Fibroblast of lung (primary cell): Measurements from ENCODE around the gene STX4. TPM values are rescaled to one million over a fixed set of nuclear protein-coding genes. Genes with fewer than 3 reads are reported as not detected.

Source experiments
- DNase-seq, 2 donors: peaks; one replicate each; pipeline versions ENCODE4 v3.0.0 to v3.0.0-alpha.2; 2010; ENCODE audit warnings: low read depth in 2 of 2
- H2AFZ ChIP-seq: 2 replicates; pipeline ENCODE4 v1.5.1; 2012; ENCODE audit warnings: low read length, control low read depth, inconsistent platforms
- H3K27ac ChIP-seq: 2 replicates; pipeline ENCODE4 v1.5.1; 2011; ENCODE audit warnings: low read length, control low read depth; ENCODE audit not compliant: insufficient read depth
- H3K27me3 ChIP-seq: 2 replicates; pipeline ENCODE4 v1.5.1; 2011; ENCODE audit warnings: mild to moderate bottlenecking, low read length; ENCODE audit not compliant: control insufficient read depth, insufficient read depth
- H3K36me3 ChIP-seq: 2 replicates; pipeline ENCODE4 v1.5.1; 2011; ENCODE audit warnings: low read length; ENCODE audit not compliant: control insufficient read depth, insufficient read depth
- H3K4me1 ChIP-seq: 2 replicates; pipeline ENCODE4 v1.5.1; 2011; ENCODE audit warnings: low read length; ENCODE audit not compliant: control insufficient read depth, insufficient read depth; ENCODE audit errors: extremely low read depth
- H3K4me2 ChIP-seq: 2 replicates; pipeline ENCODE4 v1.5.1; 2011; ENCODE audit warnings: low read length, control low read depth; ENCODE audit not compliant: insufficient read depth; ENCODE audit errors: extremely low read depth
- H3K4me3 ChIP-seq, 4 experiments: fragments of 200-600 bp in 1 of 4; sonication (generic) in 1 of 4; replicated peaks in 1 of 4; 2 replicates each; pipeline ENCODE4 v1.5.1; 2011 to 2016; ENCODE audit warnings: low read length in 4 of 4, low read depth in 3 of 4, mild to moderate bottlenecking in 3 of 4, control low read depth in 2 of 4, inconsistent platforms in 1 of 4, mixed read lengths in 1 of 4; ENCODE audit not compliant: insufficient read depth in 1 of 4; ENCODE audit errors: control extremely low read depth in 1 of 4
- H3K79me2 ChIP-seq: 2 replicates; pipeline ENCODE4 v1.5.1; 2012; ENCODE audit warnings: mild to moderate bottlenecking, low read length, inconsistent platforms; ENCODE audit not compliant: control insufficient read depth, insufficient read depth
- H3K9ac ChIP-seq: 2 replicates; pipeline ENCODE4 v1.5.1; 2011; ENCODE audit warnings: mild to moderate bottlenecking, low read length, control low read depth; ENCODE audit not compliant: insufficient read depth
- H3K9me3 ChIP-seq: 2 replicates; pipeline ENCODE4 v1.5.1; 2012; ENCODE audit warnings: low read depth, low read length; ENCODE audit not compliant: control insufficient read depth, insufficient read depth
- H4K20me1 ChIP-seq: 2 replicates; pipeline ENCODE4 v1.5.1; 2011; ENCODE audit warnings: low read length; ENCODE audit not compliant: control insufficient read depth, insufficient read depth; ENCODE audit errors: extremely low read depth
- EZH2 ChIP-seq: IDR thresholded peaks from 2 replicates; pipeline ENCODE4 v1.5.1; 2012; ENCODE audit warnings: low read length, control low read depth, mild to moderate bottlenecking; ENCODE audit errors: missing control alignments
- polyA plus RNA-seq, 2 donors: library from polyadenylated mRNA; depleted of rRNA in 1 of 2; stranded (reverse) in 1 of 2; unstranded in 1 of 2; fragments of >200 nt; gene quantifications; 2 replicates each; pipeline ENCODE4 v1.2.1, GENCODE V29; 2011 to 2012; ENCODE audit warnings: missing spikeins in 1 of 2
- total RNA-seq: library from RNA; depleted of rRNA; stranded (reverse); fragments of >200 nt; gene quantifications from 2 replicates; pipeline ENCODE4 v1.2.1, GENCODE V29; 2014
- TF ChIP-seq, protein P1 (sequence below), 2 donors: IDR thresholded peaks in 1 of 2; conservative IDR thresholded peaks in 1 of 2; 1 replicate in 1 of 2; 2 replicates in 1 of 2; pipeline ENCODE4 v1.5.1; 2011 to 2012; ENCODE audit warnings: low read length in 2 of 2, control low read depth in 1 of 2, inconsistent platforms in 1 of 2, low read depth in 1 of 2, mild to moderate bottlenecking in 1 of 2

Gene STX4
- total and polyA plus RNA-seq, 2 donors (not counting 1 experiment from before 2014, with no cell fraction given) = 37.5 to 42.8 TPM

DNA sequence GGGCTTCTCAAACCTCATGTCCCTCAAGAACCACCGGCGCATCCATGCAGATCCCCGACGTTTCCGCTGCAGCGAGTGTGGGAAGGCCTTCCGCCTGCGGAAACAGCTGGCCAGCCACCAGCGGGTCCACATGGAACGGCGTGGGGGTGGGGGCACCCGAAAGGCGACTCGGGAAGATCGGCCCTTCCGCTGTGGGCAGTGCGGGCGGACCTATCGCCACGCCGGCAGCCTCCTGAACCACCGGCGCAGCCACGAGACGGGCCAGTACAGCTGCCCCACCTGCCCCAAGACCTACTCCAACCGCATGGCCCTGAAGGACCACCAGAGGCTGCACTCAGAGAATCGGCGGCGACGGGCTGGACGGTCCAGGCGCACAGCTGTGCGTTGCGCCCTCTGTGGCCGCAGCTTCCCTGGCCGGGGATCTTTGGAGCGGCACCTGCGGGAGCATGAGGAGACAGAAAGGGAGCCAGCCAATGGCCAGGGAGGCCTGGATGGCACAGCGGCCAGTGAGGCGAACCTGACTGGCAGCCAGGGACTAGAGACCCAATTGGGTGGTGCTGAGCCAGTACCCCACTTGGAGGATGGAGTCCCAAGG, 46.8 kb downstream of the STX4 start:
- Histone ChIP-seq H2AFZ (no peak overlapping the region), H3K27ac (no peak overlapping the region), H3K9ac (no peak overlapping the region), H3K79me2 (peaks cover 34% of the 10 kb centered on the region), H3K9me3 (no peaks in the 10 kb centered on the region), H4K20me1 (no peaks in the 10 kb centered on the region), H3K4me2 (no peak overlapping the region), H3K4me3 (no peak overlapping the region), H3K27me3 (no peaks in the 10 kb centered on the region), H3K4me1 (no peaks in the 10 kb centered on the region), H3K36me3 (peaks cover 43% of the 10 kb centered on the region)
- no peak for DNase-seq
- TF ChIP-seq, protein P1, sequence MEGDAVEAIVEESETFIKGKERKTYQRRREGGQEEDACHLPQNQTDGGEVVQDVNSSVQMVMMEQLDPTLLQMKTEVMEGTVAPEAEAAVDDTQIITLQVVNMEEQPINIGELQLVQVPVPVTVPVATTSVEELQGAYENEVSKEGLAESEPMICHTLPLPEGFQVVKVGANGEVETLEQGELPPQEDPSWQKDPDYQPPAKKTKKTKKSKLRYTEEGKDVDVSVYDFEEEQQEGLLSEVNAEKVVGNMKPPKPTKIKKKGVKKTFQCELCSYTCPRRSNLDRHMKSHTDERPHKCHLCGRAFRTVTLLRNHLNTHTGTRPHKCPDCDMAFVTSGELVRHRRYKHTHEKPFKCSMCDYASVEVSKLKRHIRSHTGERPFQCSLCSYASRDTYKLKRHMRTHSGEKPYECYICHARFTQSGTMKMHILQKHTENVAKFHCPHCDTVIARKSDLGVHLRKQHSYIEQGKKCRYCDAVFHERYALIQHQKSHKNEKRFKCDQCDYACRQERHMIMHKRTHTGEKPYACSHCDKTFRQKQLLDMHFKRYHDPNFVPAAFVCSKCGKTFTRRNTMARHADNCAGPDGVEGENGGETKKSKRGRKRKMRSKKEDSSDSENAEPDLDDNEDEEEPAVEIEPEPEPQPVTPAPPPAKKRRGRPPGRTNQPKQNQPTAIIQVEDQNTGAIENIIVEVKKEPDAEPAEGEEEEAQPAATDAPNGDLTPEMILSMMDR (conservative IDR thresholded peaks at IDR 0.05 in 1 of 2, IDR thresholded peaks at IDR 0.05 in 1 of 2; ENCODE audit: low read depth in 1 of 2, low read length in 2 of 2) = no peak
- TF ChIP-seq EZH2 = no peak

- H4K20me1 ChIP-seq = no peaks in the 10 kb centered on the region
- H3K9ac ChIP-seq = no peak overlapping the region
- H3K36me3 ChIP-seq = peaks cover 43% of the 10 kb centered on the region
- DNase-seq = no peak
- no peak overlapping the region for H3K4me3 ChIP-seq
- peaks cover 28% of the 10 kb centered on the region for H3K79me2 ChIP-seq
- no peaks in the 10 kb centered on the region for H3K4me1 ChIP-seq
- H3K4me2 ChIP-seq = no peak overlapping the region
- H2AFZ ChIP-seq = no peak overlapping the region
- no peak overlapping the region for H3K27ac ChIP-seq
- no peak for TF ChIP-seq EZH2
- TF ChIP-seq, protein P1 (conservative IDR thresholded peaks at IDR 0.05 in 1 of 2, IDR thresholded peaks at IDR 0.05 in 1 of 2; ENCODE audit: low read depth in 1 of 2, low read length in 2 of 2) = no peak
- no peaks in the 10 kb centered on the region for H3K27me3 ChIP-seq
- no peaks in the 10 kb centered on the region for H3K9me3 ChIP-seq
Measured at GRCh38 chr16:31080756-31081419, 47.5 kb downstream of the STX4 start.

DNA sequence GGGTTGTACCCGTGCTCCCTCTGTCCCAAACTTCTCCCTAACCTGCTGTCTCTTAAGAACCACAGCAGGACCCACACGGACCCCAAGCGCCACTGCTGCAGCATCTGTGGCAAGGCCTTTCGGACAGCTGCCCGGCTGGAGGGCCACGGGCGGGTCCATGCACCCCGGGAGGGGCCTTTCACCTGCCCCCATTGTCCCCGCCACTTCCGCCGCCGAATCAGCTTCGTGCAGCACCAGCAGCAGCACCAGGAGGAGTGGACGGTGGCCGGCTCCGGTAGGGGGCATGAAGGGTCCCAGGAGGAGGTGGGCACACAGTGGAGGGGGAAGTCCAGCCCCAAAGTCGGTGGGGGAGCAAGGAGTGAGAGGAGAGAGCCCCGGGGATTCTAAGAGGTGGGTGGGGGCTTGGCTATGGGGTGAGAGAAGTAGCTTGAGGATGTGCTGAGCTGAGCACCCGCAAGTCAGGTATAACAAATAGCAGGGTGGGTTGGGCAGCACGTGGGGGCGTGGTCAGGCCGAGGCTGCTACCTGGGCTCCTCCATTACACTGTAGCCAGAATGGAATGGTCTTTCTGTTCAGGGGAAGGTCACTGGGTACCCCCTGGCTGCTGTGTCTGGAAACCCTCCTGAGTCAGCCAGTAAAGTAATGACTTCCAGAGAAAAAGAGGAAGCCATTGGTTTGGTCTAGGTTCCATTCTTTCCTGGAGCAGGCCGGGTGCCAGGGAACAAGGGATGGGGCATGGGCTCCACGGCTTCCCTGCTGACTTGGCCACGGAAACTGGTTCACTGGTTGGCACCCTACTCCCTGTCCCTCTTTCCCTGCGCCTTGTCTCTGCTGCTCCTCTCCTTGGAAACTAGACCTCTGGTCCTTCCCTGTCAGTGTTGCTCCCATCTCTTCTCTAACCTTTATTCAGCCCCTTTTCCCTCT, 48.3 kb downstream of the STX4 start:
- H3K4me3 ChIP-seq = no peak overlapping the region
- no peak for DNase-seq
- TF ChIP-seq, protein P1 (conservative IDR thresholded peaks at IDR 0.05 in 1 of 2, IDR thresholded peaks at IDR 0.05 in 1 of 2; ENCODE audit: low read depth in 1 of 2, low read length in 2 of 2) = no peak
- TF ChIP-seq EZH2 = no peak
- no peaks in the 10 kb centered on the region for H3K27me3 ChIP-seq
- H3K4me2 ChIP-seq = no peak overlapping the region
- H3K27ac ChIP-seq = no peak overlapping the region
- H2AFZ ChIP-seq = no peak overlapping the region
- H3K4me1 ChIP-seq = no peaks in the 10 kb centered on the region
- no peak overlapping the region for H3K9ac ChIP-seq
- peaks cover 46% of the 10 kb centered on the region for H3K36me3 ChIP-seq
- no peaks in the 10 kb centered on the region for H4K20me1 ChIP-seq
- H3K9me3 ChIP-seq = no peaks in the 10 kb centered on the region
- peaks cover 21% of the 10 kb centered on the region for H3K79me2 ChIP-seq
